Measurements from ENCODE around the gene OLFML2B.

GRCh38 chr1:161997152-161997551, 26.5 kb downstream of the OLFML2B start:
- TF ChIP-seq CTCF (tag by site-specific recombination; IDR thresholded peaks at IDR 0.05) (no peak), ZNF155 (tag by site-specific recombination; IDR thresholded peaks at IDR 0.05) (no peak), TRIM28 (IDR thresholded peaks at IDR 0.05; ENCODE audit: borderline replicate concordance, low read length) (no peak), BCL11A (tag by site-specific recombination; IDR thresholded peaks at IDR 0.05; ENCODE audit: low read depth) (no peak), SETDB1 (IDR thresholded peaks at IDR 0.05; ENCODE audit: insufficient read length, low read length) (no peak), ZBTB8A (tag by site-specific recombination; IDR thresholded peaks at IDR 0.05) (no peak)

Data from HEK293 (cell line).